IPS-18a (cell line): ENCODE measurements around the gene FAM135A.
A peak's percentile ranks its signal among the peaks of the same experiment; 100 is the strongest.

Experiments
- H3K27ac ChIP-seq: one replicate; pipeline ENCODE4 v1.5.1; 2013; ENCODE audit warnings: low read length
- H3K27me3 ChIP-seq: one replicate; pipeline ENCODE4 v1.6.1; 2013; ENCODE audit warnings: mild to moderate bottlenecking, low read length; ENCODE audit not compliant: control insufficient read depth, insufficient read depth
- H3K36me3 ChIP-seq: one replicate; pipeline ENCODE4 v1.6.1; 2013; ENCODE audit warnings: low read depth, low read length; ENCODE audit not compliant: control insufficient read depth
- H3K4me1 ChIP-seq: one replicate; pipeline ENCODE4 v1.6.1; 2013; ENCODE audit warnings: low read depth, low read length; ENCODE audit not compliant: control insufficient read depth
- H3K4me3 ChIP-seq: one replicate; pipeline ENCODE4 v1.5.1; 2013; ENCODE audit warnings: low read length
- H3K9ac ChIP-seq: one replicate; pipeline ENCODE4 v1.6.1; 2013; ENCODE audit warnings: mild to moderate bottlenecking, low read length, moderate library complexity
- H3K9me3 ChIP-seq: one replicate; pipeline ENCODE4 v1.6.1; 2013; ENCODE audit warnings: low read depth, low read length; ENCODE audit not compliant: control insufficient read depth

Gene FAM135A

GRCh38 chr6:70413114-70413991 is at the start of gene FAM135A:
TSS of gene FAM135A (plus strand) at chr6:70413508. CDS start at chr6:70428343, 14,835 bp downstream.
- Histone ChIP-seq H3K36me3 (peaks cover 3% of the 10 kb centered on the region), H3K4me1 (peaks cover 10% of the 10 kb centered on the region), H3K27ac (peak within 1 kb of the TSS; percentile 95), H3K27me3 (no peaks in the 10 kb centered on the region), H3K9me3 (no peaks in the 10 kb centered on the region), H3K9ac (peak within 1 kb of the TSS; percentile 97), H3K4me3 (peak within 1 kb of the TSS; percentile 100)

GRCh38 chr6:70363741-70364493 is 49.4 kb upstream of the FAM135A start:
- no peaks in the 10 kb centered on the region for H3K27me3 ChIP-seq
- no peak overlapping the region for H3K4me3 ChIP-seq
- H3K27ac ChIP-seq, result no peak overlapping the region

GRCh38 chr6:70369332-70369950 is 43.9 kb upstream of the FAM135A start:
- H3K9ac ChIP-seq, result no peak overlapping the region
- H3K4me1 ChIP-seq, result no peaks in the 10 kb centered on the region
- no peak overlapping the region for H3K4me3 ChIP-seq
- H3K27me3 ChIP-seq, result no peaks in the 10 kb centered on the region
- no peak overlapping the region for H3K27ac ChIP-seq
- no peaks in the 10 kb centered on the region for H3K36me3 ChIP-seq
- H3K9me3 ChIP-seq, result no peaks in the 10 kb centered on the region

More at GRCh38 chr6:70363741-70364493, 49.4 kb upstream of the FAM135A start:
- H3K36me3 ChIP-seq, result no peaks in the 10 kb centered on the region
- H3K4me1 ChIP-seq, result no peaks in the 10 kb centered on the region
- H3K9ac ChIP-seq, result no peak overlapping the region
- no peaks in the 10 kb centered on the region for H3K9me3 ChIP-seq

- H3K4me1 ChIP-seq, result no peaks in the 10 kb centered on the region
Measured at GRCh38 chr6:70370496-70370895, 42.8 kb upstream of the FAM135A start.

GRCh38 chr6:70371454-70372105 is 41.7 kb upstream of the FAM135A start:
- no peaks in the 10 kb centered on the region for H3K27me3 ChIP-seq
- H3K4me3 ChIP-seq, result no peak overlapping the region
- H3K36me3 ChIP-seq, result no peaks in the 10 kb centered on the region
- H3K9ac ChIP-seq, result no peak overlapping the region
- H3K4me1 ChIP-seq, result no peaks in the 10 kb centered on the region
- no peaks in the 10 kb centered on the region for H3K9me3 ChIP-seq
- H3K27ac ChIP-seq, result no peak overlapping the region

More at GRCh38 chr6:70370496-70370895, 42.8 kb upstream of the FAM135A start:
- H3K27me3 ChIP-seq, result no peaks in the 10 kb centered on the region
- H3K9ac ChIP-seq, result no peak overlapping the region
- no peak overlapping the region for H3K27ac ChIP-seq
- H3K9me3 ChIP-seq, result no peaks in the 10 kb centered on the region
- H3K4me3 ChIP-seq, result no peak overlapping the region
- no peaks in the 10 kb centered on the region for H3K36me3 ChIP-seq

- H3K9me3 ChIP-seq, result no peaks in the 10 kb centered on the region
- no peak overlapping the region for H3K27ac ChIP-seq
- H3K36me3 ChIP-seq, result no peaks in the 10 kb centered on the region
Measured at GRCh38 chr6:70375166-70375565, 38.1 kb upstream of the FAM135A start.

GRCh38 chr6:70375882-70376281 is 37.4 kb upstream of the FAM135A start:
- H3K36me3 ChIP-seq, result no peaks in the 10 kb centered on the region
- no peak overlapping the region for H3K4me3 ChIP-seq
- peaks cover 6% of the 10 kb centered on the region for H3K4me1 ChIP-seq
- no peaks in the 10 kb centered on the region for H3K27me3 ChIP-seq
- no peak overlapping the region for H3K27ac ChIP-seq
- no peaks in the 10 kb centered on the region for H3K9me3 ChIP-seq
- no peak overlapping the region for H3K9ac ChIP-seq

More at GRCh38 chr6:70375166-70375565, 38.1 kb upstream of the FAM135A start:
- H3K9ac ChIP-seq, result no peak overlapping the region
- no peak overlapping the region for H3K4me3 ChIP-seq
- H3K4me1 ChIP-seq, result no peaks in the 10 kb centered on the region
- H3K27me3 ChIP-seq, result no peaks in the 10 kb centered on the region

- H3K9ac ChIP-seq, result no peak overlapping the region
- peaks cover 9% of the 10 kb centered on the region for H3K4me1 ChIP-seq
- H3K4me3 ChIP-seq, result no peak overlapping the region
- no peaks in the 10 kb centered on the region for H3K9me3 ChIP-seq
- no peaks in the 10 kb centered on the region for H3K27me3 ChIP-seq
- H3K36me3 ChIP-seq, result no peaks in the 10 kb centered on the region
- no peak overlapping the region for H3K27ac ChIP-seq
Measured at GRCh38 chr6:70376628-70377027, 36.7 kb upstream of the FAM135A start.

GRCh38 chr6:70377372-70377771 is 35.9 kb upstream of the FAM135A start:
- H3K9me3 ChIP-seq, result no peaks in the 10 kb centered on the region
- H3K27me3 ChIP-seq, result no peaks in the 10 kb centered on the region
- H3K27ac ChIP-seq, result no peak overlapping the region
- no peak overlapping the region for H3K4me3 ChIP-seq
- H3K36me3 ChIP-seq, result no peaks in the 10 kb centered on the region
- peaks cover 9% of the 10 kb centered on the region for H3K4me1 ChIP-seq
- no peak overlapping the region for H3K9ac ChIP-seq

GRCh38 chr6:70379473-70380013 is 33.8 kb upstream of the FAM135A start:
- Histone ChIP-seq H3K27me3 (no peaks in the 10 kb centered on the region), H3K36me3 (no peaks in the 10 kb centered on the region), H3K9me3 (no peaks in the 10 kb centered on the region), H3K9ac (no peak overlapping the region), H3K4me1 (peaks cover 9% of the 10 kb centered on the region), H3K27ac (no peak overlapping the region), H3K4me3 (no peak overlapping the region)

- Histone ChIP-seq H3K27ac (no peak overlapping the region), H3K4me1 (peaks cover 9% of the 10 kb centered on the region), H3K27me3 (no peaks in the 10 kb centered on the region), H3K36me3 (no peaks in the 10 kb centered on the region), H3K9ac (no peak overlapping the region), H3K9me3 (no peaks in the 10 kb centered on the region), H3K4me3 (no peak overlapping the region)
Measured at GRCh38 chr6:70380252-70380651, 33.1 kb upstream of the FAM135A start.
